HS-5 (cell line): ENCODE measurements around the gene CCL18.
"Not testable (repeated sequence)": the region's sequence is repeated elsewhere in the genome, so short reads cannot be mapped to it uniquely, and the experiment has no call there.

ENCODE experiments used
- DNase-seq: peaks from one replicate; pipeline ENCODE4 v3.0.0-alpha.2; 2012; ENCODE audit warnings: low read depth

CCL18 gene

GRCh38 chr17:36063786-36064541 is at the start of gene CCL18:
TSS of gene CCL18 (plus strand) at chr17:36064272. CDS start at chr17:36064343, 71 bp downstream.
- DNase-seq, result no peak

DNA sequence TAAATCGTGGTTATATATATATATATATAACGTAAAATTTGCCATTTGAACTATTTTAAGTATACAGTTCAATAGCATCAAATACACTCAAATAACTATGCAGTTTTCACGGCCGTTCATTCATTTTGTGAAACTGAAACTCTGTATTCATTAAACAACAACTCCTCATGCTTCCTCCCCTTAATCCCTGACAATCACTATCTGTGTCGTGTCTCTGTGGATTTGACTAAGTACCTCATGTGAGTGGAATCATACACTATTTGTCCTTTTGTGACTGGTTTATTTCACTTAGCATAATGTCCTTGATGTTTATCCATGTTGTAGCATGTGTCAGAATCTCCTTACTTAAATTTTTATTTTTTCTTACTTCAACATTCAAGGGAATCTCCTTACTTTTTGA is 49.1 kb upstream of the CCL18 start:
- DNase-seq, result no peak

- not testable (repeated sequence) for DNase-seq
These were observed 48.2 kb upstream of the CCL18 start for GRCh38 chr17:36015895-36016294.

GRCh38 chr17:36016555-36016954 is 47.5 kb upstream of the CCL18 start:
- DNase-seq, result no peak

DNA sequence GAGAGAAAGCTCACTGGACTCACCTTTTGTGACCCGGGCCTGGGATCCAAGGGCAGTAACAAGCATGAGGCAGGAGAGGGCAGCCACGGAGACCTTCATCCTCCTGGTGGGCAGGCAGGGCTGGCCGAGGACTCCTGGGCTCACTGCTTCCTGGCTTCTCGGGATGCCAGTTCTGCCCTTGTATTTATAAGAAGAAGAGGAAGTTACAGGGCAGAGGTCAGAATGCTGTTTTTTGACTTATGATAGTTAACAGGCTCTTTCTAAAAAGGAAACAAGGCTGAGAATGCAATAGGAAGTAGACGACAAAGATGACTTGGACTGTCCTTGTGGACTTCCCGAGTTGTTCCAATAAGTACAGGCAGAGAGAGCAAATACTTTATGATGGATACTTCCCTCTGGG is 46.3 kb upstream of the CCL18 start, which contains the start of gene CCL23:
CCL23 (minus strand) TSS at position 174 of the 400 bp plus-strand sequence; CDS start at position 99, 75 bp downstream.
- no peak for DNase-seq

- DNase-seq, result no peak
These were observed 44.6 kb upstream of the CCL18 start for GRCh38 chr17:36019423-36019822.

GRCh38 chr17:36024106-36024869 is 39.8 kb upstream of the CCL18 start:
- DNase-seq, result no peak

- no peak for DNase-seq
These were observed 36.3 kb upstream of the CCL18 start for GRCh38 chr17:36027761-36028160.

- no peak for DNase-seq
These were observed 33.1 kb upstream of the CCL18 start for GRCh38 chr17:36030956-36031355.

GRCh38 chr17:36034127-36034526 is 29.9 kb upstream of the CCL18 start:
- no peak for DNase-seq

DNA sequence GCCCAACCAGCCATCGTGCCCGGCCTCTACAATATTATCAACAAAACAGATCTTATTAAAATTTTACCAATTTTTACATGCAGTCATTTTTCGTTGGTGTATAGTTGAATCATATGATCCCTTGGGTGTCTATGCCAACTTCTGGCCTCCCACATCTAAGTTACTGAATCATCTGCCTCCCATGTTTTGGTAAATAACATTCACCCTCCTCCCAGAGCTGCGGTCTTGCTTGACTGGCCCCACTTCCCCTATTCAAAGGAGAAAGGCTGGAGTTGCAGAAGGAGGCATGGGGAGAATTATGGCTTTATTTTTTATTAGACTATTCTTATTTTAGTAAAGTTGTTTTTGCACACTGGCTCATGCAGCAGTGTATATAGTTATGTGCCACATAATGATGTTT is 27.8 kb upstream of the CCL18 start:
- DNase-seq, result no peak

DNA sequence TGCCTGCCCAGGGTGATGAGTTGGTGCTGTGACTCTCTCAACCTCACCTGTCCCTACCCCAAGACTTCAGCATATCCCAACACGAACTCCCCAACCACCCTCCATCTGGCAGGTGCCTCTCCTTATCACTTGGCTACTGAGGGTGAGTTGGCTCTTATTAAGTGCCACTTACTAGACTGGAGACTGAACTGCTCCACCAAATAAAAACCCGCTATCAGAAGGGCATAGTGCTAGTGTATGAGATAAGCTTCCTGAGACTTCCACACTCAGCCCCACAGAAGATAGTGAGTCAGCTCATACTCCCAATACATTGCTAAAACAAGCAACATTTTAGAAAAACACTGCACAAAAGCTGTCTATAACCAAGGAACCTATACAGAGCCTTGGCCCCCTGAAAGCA is 16.0 kb upstream of the CCL18 start:
- no peak for DNase-seq

- no peak for DNase-seq
These were observed 14.4 kb upstream of the CCL18 start for GRCh38 chr17:36049643-36050042.

DNA sequence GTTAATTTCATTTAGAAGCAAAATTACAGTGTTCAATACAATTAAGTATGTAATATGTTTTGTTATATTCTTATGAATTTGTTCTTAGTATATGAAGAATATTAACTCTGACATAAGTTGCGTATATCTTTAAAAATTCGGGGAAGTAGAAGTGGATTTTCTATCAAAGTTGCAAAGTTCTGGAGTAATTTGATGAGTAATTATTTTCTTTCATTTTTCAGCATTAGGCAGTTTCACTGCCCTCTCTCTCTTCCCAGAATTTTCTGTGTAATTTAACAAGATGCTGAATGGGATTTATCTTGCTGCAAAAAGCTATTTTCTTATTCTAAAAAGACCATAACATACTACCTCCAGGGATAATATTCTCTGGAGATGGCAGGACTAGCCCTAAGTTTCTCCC is 8.9 kb upstream of the CCL18 start:
- no peak for DNase-seq

- DNase-seq, result no peak
These were observed 8.1 kb upstream of the CCL18 start for GRCh38 chr17:36055921-36056520.

- DNase-seq, result no peak
These were observed 6.2 kb upstream of the CCL18 start for GRCh38 chr17:36057911-36058310.

- DNase-seq, result no peak
These were observed 4.7 kb upstream of the CCL18 start for GRCh38 chr17:36059406-36059805.

GRCh38 chr17:36060816-36061215 is 3.3 kb upstream of the CCL18 start:
- no peak for DNase-seq

GRCh38 chr17:36066365-36066985 is 2.4 kb downstream of the CCL18 start:
- DNase-seq, result no peak

- no peak for DNase-seq
These were observed 4.5 kb downstream of the CCL18 start for GRCh38 chr17:36068524-36068923.

GRCh38 chr17:36069136-36069535 is 5.1 kb downstream of the CCL18 start:
- no peak for DNase-seq

DNA sequence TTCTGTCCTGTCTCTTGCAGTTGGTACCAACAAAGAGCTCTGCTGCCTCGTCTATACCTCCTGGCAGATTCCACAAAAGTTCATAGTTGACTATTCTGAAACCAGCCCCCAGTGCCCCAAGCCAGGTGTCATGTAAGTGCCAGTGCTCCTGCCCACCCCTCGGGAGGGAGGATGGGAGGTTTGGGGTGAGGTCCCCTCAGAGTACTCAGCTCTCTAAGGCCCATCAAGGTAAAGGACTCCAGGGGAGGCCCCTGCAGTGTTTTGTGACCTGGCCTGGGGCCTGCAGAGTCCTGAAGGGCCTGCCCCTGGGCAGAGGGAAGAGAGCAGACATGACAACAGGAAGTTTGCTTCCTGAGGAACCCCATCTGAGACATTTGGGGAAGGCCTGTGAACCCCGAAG is 6.4 kb downstream of the CCL18 start:
- no peak for DNase-seq

GRCh38 chr17:36071751-36072150 is 7.7 kb downstream of the CCL18 start:
- DNase-seq, result no peak
